ENCODE results near the gene SYNJ2. TPM values are rescaled to one million over a fixed set of nuclear protein-coding genes. Genes with fewer than 3 reads are reported as not detected.
A peak's percentile ranks its signal among the peaks of the same experiment; 100 is the strongest.
"Not testable (repeated sequence)": the region's sequence is repeated elsewhere in the genome, so short reads cannot be mapped to it uniquely, and the experiment has no call there.

SYNJ2 gene
- polyA plus RNA-seq, 3 donors, result 10.3 to 12.9 (median 11.3) TPM

DNA sequence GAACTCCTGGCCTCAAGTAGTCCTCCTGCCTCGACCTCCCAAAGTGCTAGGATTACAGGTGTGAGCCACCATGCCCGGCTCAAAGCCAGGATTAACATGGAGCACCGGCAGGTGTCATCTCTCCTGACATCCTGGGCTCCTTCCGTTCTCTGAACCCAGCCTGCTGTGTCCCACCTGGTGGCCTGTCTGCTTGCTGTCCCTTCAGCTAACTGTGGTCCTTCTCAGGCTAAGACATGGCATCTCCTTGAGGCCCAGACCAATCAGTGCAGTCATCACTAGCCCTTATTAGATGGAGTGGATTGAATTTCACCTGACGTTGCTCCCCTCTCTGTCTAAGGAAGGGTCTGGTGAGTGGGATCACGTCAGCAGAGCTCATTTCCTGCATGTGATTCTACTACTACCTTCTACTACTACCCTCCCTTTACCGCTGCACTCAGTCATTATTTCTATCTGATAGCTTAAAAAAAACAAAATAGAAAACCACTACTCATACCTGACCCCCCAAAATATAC, 28.0 kb upstream of the SYNJ2 start:
- no peak for DNase-seq

DNA sequence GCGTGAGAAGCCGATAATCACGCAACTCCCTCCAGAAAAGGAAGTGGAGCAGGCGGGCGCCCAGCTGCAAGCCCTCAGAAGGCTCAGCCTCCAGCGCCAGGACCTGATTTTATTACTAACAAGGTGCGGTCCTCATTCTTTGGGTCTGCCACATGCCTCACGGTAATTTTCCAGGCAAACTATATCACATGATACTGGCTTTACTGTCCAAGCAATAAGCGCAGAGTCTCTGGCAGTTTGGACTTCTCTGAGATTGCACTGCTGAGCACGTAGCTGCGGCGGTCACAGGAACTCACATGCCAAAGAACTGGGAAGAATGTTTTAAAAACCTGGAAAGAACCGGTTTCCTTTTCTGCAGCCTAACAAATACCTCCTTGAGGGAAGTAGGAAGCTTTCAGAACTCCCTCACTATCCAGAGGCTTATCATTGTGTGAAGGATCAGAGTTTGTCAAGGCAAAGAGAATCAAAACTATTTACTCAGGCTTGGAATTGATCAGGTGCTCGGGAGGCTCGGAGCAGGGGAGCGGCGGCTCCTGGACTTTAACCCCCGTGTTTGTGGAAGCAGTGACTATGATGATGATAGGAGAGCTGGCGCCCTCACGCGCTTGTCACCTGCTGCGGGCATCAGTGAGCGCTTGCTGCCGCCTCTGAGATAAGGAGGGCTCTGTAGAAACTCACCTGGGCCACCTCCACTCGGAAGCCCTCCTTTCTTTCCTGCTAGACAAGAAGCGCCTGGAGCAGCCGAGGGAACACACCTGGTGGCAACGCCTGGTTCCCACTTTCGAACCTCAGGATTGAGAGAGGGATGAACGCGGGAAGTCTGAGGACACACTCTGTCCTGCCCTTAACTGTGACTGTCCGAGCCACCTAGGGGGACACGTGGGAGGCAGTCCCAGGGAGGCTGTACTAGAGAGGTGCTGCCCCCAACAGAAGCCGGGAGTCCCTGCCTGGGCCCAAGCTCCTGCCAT, 27.2 kb upstream of the SYNJ2 start:
- DNase-seq, result peak; percentile 38

DNA sequence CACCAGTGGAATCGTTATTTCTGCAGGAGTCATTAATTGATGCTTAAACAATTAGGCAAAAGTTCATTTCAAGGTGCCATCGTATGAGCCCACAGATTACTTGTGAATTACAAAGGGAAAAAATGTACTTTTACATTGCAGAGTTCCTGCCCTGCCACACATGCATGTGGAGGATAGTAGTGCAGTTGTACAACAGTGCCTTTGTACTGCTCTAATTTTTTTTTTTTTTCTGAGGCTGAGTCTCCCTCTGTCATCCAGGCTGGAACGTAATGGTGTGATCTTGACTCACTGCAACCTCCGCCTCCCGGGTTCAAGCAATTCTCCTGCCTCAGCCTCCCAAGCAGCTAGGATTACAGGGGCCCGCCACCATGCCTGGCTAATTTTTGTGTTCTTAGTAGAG, 26.0 kb upstream of the SYNJ2 start:
- DNase-seq, result no peak

DNA sequence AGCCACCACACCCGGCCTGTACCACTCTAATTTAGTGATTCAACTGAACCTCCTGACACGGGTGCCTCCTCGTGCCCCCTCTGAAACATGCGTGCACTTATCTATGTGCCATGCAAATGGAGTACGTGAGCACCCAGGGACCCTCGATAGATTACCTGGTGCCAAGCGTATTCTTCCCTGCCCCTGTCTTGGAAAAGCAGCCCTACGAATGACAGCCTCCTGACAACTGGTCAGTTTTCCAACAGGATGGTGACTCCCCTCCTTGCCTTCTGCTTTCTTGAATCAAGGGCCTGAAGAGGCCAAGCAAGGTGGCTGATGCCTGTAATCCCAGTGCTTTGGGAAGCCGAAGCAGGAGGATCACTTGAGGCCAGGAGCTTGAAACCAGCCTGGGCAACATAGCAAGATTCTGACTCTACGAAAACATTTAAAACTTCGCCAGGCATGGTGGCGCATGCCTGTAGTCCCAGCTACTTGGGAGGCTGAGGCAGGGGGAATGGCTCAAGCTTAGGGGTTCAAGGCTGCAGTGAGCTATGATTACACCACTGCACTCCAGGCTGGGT, 25.4 kb upstream of the SYNJ2 start:
- DNase-seq, result no peak

DNA sequence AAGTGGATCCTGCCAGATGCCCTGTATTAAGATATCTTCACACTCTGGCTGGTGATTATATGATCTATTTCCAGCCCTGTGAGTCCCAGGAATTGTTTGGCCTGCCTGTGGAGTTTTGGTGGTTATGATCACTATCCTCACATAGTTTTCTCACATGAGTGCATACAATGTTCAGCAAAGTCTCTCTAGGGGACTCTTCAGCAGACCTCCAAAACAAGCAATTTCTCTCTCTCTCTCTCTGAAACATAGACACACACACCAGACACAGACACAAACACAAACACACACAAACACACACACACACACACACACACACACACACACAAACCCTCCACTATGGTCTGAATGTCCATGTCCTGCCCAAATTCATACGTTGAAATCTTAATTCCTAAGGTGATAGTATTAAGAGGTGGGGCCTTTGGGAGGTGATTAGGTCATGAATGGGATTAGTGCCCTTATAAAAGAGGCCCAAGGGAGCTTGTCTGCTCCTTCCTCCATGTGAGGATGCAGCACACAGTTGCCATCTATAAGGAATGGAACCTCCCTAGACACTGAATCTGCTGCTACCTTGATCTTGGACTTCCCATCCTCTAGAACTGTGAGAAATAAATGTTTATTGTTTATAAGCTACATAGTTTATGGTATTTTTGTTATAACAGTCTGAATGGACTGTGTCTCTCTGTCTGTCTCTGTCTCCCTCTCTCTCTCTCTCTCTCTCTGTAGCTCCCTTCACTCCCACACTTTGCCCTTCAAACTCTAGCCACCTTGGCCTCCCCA, 22.0 kb upstream of the SYNJ2 start:
- no peak for DNase-seq

DNA sequence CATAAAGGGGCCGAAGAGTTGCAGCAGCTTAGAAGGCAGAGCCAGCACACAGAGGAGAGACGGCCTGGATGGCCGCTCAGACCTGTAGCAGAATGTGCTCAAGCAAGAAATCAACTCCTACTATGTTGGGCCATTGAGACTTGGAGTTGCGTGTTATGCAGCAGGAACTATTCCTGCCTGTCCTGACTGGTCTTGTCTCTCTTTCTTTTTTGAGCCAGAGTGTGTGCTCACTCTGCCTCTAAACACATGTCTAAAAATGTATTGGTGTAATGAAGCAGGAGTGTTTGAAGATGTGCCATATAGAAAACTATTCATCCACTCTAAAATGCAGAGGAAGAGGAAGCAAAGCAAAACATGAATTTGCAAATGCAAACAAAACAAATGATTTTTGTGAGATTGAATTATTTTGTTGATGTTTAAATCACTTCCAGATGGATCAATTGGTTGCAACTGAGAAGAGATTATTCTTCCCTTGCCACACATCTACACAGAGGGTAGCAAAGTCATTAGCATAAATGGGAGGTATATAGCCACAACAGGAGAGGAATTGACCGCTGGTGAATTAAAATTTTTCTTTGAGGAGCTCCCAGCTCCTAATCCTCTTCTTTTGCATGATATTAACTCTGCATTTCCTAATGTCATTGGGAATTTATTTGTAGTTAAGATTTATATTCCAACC, 20.4 kb upstream of the SYNJ2 start:
- DNase-seq, result no peak

DNA sequence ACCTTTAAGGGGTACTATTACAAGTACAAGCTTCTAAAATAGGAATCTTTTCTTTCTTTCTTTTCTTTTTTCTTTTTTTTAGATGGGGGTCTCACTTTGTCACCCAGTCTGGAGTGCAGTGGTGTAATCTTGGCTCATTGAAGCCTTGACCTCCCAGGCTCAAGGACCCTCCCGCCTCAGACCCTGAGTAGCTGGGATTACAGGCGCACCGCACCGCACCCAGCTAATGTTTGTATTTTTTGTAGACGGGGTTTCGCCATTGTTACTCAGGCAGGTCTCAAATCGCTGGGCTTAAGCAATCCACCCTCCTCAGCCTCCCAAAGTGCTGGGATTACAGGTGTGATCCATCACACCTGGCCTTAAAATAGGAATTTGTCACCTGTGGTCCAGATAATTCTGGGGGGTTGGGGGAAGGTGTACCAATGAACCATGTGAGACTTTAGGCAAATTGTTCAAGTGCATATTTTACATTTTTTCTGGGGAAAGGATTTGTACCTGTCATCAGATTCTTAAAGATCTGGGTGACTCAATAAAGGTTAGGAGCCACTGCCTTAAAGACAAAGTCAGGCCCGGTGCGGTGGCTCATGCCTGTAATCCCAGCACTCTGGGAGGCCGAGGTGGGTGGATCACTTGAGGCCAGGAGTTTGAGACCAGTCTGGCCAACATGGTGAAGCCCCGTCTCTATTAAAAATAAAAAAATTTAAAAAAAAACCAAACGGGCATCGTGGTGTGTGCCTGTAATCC, 19.7 kb upstream of the SYNJ2 start:
- no peak for DNase-seq

DNA sequence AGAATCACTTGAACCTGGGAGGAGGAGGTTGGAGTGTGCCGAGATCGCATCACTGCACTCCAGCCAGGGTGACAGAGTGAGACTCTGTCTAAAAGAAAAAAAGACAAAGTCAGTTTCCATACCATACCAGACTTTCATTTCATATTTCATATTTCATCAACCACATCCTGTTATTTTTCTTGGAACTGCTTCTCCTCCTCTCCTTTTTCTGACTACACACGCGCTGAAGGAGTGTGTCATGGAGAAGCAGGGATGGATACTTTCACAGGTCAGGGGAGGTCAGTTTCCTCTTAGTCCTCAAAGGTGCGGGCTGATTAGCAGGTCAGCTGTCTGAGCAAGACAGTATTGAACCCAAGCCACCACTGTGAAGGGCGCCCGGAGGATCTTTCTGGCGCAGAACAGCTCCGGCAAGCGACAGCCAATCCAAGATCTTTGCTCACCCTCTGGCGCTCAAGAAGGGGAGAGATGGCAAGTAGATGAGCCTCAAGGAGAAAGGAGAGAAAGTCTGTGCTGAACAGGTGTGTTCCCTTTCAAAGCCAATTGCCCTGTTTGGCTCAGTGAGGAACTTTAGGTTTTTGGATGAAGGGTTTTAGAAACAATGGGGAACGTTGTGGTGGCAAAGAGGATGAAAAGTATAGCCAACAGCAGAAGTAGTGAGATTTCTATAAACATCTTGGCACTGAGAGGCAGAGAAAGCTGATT, 18.9 kb upstream of the SYNJ2 start:
- no peak for DNase-seq

DNA sequence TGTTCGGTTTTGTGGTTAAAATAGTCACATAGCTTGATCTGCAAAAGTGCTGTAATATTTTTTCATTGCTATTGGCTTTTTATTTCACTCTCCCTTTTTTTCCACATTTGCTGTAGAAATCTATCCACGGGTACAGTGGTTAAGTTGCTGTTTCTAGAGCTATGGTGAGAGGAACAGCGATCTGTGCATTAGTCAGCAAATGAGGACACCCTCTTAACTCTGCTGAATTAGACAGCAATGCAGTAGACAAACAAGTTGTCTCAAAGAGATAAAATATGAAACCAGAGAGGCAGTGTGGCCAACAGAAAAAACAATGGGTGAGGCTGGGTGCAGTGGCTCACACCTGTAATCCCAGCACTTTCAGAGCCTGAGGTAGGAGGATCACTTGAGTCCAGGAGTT, 17.6 kb upstream of the SYNJ2 start:
- no peak for DNase-seq

DNA sequence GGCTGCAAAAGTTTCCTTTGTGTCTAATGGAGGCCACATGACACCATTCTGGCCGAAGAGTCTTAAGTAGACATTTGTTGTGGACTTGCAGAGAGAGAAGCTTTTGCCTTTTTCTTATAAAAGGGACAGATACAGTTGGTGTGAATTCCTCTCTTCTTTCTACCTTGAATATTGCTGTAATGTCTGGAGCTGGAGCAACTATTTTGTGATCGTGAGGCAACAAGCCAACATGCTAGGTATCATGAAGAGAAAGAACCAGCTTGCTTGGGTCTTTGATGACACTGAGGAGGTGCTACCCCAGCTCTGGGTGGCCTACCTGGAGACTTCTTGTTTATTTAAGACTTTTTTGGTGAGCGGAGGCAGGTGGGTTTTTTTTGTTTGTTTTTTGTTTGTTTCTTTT, 16.3 kb upstream of the SYNJ2 start:
- DNase-seq, result no peak

DNA sequence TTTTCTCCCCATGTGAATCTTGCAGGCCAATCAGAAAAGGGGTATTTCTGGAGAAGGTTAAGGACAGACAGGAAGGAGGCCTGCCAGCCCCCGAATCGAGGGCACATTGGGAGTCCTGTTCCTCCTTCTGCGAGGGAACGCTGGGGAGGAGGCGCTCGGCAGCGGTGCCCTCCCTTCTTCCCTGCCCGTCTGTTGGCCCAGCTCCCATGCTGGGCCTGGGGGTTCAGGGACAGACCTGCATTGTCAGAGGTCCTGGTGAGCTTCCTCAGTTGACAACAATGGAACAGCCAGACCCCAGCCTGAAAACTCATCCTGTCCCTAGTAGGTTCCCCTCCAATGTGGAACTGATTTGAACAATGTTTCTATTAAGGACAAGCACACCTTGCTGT, 15.1 kb upstream of the SYNJ2 start:
- DNase-seq, result no peak

DNA sequence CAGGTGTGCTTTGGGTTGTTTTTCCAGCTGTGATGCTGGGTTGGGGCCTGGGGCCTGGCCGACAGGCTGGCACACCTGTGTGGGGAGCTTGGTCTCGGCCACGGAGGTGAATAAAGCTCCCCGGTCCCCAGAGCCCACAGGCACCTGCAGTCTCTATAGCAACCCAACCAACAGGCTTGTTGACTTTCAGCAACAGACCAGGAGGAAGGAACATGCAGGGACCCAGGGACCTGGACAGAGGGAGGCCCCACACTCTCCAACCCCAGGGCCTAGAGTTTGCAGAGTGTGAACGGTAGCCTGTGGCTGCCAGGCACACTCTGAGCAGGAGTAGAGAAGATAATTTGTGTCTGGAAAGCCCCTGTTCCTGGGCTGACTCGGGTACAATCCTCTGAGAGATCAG, 14.6 kb upstream of the SYNJ2 start:
- DNase-seq, result no peak

DNA sequence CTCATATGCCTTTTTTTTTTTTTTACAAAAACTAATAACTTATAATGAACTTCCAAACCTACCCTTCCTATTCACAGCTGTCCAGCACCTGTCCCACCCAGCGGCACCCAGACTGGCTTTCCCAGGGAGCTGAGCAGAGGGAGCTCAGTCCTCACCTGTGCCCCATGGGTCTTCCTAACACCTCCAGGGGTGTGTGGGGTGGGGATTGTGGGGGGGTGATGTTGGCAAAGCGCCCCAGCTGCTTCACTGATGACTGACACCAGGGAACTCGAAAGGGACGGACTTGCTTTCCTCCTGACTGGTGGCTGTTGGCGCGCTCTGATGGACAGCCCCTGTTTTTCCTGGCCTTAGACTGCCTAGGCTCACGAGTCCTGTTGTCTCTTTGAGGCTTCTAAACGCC, 14.2 kb upstream of the SYNJ2 start:
- DNase-seq, result no peak

DNA sequence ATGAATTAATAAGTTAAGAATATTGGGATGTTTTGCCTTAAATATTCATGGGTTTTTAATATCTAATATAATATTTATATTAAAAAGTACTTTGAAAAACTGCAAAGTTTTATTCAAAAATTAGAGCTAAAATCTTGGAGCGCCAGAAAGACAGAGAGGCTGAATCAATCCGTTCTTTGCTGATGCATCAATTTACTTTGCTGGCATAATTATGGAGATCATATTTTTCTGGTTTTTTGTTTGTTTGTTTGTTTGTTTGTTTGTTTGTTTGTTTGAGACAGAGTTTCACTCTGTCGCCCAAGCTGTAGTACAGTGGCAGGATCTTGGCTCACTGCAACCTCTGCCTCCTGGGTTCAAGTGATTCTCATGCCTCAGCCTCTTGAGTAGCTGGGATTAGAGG, 9.5 kb upstream of the SYNJ2 start:
- not testable (repeated sequence) for DNase-seq

DNA sequence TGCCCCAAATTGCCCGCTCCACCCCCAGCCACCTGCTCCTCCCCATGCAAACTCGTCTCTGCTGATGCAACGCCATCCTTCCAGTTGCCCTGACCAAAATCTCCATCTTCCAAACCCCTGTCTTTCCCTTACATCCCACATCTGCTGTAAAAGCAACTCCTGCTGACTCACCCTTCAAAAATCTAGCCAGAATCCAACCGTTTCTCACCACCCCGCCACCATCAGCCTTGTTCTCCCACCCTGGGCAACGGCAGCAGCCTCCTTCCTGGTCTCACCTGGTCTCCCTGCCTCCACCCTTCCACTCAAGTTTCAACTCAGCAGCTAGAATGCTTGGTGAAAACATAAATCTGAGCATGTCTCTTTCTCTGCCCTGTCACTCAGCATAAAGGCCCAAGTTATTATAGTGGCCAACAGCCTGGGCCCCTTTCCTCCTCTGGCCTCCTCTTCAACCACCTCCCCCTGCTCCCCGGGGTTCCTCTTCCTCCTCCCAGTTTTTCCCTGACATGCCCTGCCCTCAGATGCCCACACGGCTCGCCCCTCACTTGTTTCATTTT, 7.2 kb upstream of the SYNJ2 start:
- no peak for DNase-seq

DNA sequence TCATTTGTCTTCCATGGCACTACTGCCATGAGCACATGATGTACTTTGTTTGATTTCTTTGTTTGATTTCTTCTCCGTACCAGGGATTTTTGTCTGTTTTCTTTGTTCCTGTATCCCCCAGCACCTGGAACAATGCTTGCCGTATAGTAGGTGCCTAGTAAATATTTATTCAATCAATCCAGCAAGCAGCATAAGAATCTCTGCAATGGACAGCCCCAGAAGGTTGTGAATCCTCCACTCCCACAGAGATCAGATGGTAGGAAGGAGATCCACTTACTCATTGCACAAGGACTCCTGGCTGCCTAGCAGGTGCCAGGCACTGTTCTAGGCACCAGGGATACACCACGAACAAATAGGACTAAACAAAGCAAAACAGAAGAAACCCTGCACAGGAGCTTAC, 6.7 kb upstream of the SYNJ2 start:
- DNase-seq, result no peak

DNA sequence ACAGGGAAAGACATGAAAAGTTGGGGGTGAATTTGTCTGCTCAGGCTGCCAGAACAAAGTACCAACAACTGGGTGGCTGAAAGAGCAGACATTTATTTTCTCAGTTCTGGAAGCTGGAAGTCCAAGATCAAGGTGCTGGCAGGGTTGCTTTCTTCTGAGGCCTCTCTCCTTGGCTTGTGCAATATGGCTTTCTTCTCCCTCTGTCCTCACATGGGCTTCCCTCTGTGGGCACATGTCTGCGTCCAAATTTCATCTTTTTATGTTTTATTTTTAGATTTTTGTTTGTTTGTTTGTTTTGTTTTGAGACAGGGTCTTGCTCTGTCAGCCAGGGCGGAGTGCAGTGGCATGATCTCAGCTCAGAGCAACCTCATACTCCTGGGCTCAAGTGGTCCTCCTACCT, 6.2 kb upstream of the SYNJ2 start:
- DNase-seq, result no peak

DNA sequence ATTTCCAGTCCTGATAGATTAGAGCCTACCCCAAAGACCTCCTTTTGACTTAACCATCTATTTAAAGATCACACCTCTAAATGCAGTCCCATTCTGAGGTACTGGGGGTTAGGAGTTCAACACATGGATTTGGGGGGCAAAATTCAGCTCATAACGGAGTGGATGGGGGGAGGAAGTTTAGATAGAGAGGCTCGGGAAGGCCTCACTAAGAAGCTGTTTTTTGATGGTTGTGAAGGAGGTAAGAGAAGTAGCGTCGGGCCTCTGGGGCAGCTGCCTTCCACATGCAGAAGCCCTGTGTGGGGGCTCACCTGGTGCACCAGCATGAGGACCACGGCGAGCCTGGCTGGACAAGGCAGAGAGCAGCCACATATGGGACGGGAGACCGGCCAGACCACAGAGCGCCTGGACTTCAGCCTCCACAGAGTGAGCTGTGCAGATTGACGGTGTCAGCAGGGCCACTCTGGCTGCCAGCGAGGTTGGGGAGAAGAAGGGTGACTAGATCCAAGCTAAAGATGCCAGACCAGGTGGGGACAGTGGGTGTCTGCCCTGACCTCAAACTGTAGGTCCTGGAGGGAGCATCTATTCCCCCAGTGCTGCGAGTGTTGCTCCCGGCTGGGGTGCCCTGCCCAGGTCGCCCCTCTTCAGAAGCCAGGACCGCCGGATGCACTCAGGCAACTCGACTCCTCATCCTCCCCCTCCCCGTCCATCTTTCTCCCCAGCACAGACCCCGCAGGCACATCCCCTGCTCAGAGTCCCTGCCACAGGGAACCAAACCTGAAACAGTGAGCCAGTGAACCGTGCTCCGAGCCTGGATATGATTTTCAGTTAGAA, 5.1 kb upstream of the SYNJ2 start:
- DNase-seq, result no peak

DNA sequence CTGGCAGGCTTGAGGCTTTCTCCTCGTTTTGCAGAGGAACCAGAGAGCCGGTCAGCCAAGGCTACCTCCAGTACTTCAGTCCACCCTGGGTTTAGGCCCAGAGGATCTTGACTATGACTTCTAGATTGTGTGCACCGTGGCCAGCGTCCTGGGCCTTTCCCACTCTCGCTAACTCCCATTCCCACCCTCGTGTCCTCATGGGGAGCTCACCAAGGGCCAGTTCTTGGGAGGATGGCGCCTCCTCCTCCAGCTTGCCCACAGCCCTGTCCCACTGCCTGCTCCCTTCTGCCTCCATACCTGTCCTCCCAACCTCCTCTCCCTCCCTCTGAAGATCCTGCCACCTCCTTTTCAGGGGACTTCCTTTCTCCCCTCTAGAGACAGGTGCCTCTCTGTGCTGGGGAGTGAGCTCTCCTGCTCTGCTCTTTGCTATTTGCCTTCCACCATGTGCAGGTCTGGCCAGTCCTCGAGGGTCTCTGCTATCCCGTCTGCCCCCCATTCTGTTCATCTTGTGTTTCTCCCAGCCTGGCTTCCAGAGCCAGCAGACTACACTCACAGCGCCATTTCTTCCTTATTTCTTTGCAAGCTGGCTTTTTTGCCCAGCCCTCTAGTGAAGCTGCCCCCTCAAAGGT, 4.4 kb upstream of the SYNJ2 start:
- no peak for DNase-seq
